HAP-1 (cell line): Measurements from ENCODE around the gene COL16A1.

Source experiments
- DNase-seq, 2 experiments: peaks; one replicate each; pipeline ENCODE4 v3.0.0-alpha.2; 2016 to 2020; ENCODE audit warnings: low spot score in 2 of 2
- H3K27me3 ChIP-seq: fragments of 250-450 bp; sonication (Bioruptor Pico); 2 replicates; pipeline ENCODE4 v1.5.1; 2020; ENCODE audit warnings: low read depth, mild to moderate bottlenecking, moderate library complexity
- H3K36me3 ChIP-seq: fragments of 250-450 bp; sonication (Bioruptor Pico); replicated peaks from 2 replicates; pipeline ENCODE4 v1.5.1; 2020; ENCODE audit warnings: mild to moderate bottlenecking
- H3K4me1 ChIP-seq: fragments of 250-450 bp; sonication (Bioruptor Pico); 2 replicates; pipeline ENCODE4 v1.5.1; 2020; ENCODE audit warnings: mild to moderate bottlenecking
- H3K4me3 ChIP-seq: fragments of 250-450 bp; sonication (Bioruptor Pico); 2 replicates; pipeline ENCODE4 v1.5.1; 2020; ENCODE audit warnings: mild to moderate bottlenecking, moderate library complexity
- H3K9me3 ChIP-seq: fragments of 250-450 bp; sonication (Bioruptor Pico); 2 replicates; pipeline ENCODE4 v1.5.1; 2020; ENCODE audit warnings: mild to moderate bottlenecking, moderate library complexity
- in situ Hi-C: fragments of 300-500 bp; cut with MboI; formaldehyde crosslinking; loops from 3 replicates; pipeline ENCODE4 v1.14.3; 2020; ENCODE audit warnings: low sequenced_read_pairs, inconsistent platforms, mixed read lengths

The COL16A1 gene

DNA sequence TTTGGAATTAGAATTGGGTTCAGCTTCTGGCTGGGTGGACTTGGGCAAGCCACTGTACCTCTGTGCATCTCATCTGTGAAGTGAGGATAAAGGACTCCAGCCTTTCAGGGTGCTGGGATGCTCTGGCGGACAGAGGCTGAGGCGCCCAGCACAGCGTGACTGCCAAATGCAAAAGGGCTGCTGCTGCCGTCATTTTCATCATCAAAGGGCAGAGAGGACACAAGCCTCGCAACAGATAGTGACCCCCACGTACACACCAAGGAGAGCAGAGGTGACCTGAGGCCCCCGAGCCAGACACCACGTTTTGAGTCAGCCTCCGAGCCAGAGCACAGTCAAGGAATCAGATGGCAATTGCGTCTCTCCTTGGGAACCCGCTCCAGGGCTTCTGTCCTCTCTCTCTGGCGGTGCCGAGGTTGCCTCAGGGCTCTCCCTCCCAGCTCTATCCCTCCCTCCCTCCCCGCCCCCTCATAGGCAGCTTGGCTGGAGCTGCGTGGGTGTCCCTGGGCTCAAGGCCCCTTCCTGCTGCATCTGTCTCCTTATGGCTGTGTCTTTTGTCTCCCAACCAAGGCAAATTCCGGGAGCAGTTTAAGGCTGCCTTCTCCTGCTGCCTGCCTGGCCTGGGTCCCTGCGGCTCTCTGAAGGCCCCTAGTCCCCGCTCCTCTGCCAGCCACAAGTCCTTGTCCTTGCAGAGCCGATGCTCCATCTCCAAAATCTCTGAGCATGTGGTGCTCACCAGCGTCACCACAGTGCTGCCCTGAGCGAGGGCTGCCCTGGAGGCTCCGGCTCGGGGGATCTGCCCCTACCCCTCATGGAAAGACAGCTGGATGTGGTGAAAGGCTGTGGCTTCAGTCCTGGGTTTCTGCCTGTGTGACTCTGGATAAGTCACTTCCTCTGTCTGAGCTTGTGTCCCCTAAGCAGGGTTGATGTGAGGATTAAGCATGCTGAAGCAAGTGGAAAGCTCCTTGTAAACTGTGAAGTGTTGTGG lies 77.3 kb downstream of the COL16A1 start:
- peaks cover 28% of the 10 kb centered on the region for H3K36me3 ChIP-seq
- H3K27me3 ChIP-seq = no peaks in the 10 kb centered on the region
- H3K4me3 ChIP-seq = no peak overlapping the region
- no peaks in the 10 kb centered on the region for H3K9me3 ChIP-seq
- in situ Hi-C loops = no loop called here
- DNase-seq = no peak
- no peaks in the 10 kb centered on the region for H3K4me1 ChIP-seq

DNA sequence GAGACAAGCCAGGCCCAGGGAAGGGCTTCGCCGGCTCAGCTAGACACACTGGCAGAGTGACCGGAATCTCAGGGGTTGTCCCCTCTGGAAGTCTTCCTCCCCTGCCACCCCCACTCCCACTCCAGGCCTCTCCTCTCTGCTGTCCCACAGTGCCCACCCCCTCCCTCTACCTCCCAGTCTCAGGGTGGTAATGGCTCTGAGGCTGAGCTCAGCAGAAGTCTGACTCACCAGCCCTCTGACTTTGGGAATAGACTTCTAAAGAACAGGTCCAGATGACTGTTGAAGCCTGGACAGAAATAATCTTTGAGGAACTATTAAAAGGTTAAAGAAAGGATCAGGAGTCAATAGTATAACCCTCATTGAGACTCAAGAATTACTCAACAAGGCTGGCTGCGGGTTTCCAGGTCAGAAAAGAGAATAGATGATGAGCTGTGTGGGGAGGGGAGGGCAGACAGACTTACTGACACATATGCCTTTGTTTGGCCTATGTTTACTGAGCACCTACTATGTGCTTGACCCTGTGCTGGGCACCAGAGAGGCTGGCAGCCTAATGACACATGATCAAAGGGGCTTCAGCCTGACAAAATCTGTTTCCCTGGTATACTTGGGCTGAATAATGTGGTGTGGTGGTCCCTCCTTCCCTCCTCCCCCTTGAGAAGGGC lies 78.1 kb downstream of the COL16A1 start:
- in situ Hi-C loops = no loop called here
- Histone ChIP-seq H3K36me3 (peaks cover 20% of the 10 kb centered on the region), H3K9me3 (no peaks in the 10 kb centered on the region), H3K4me1 (no peaks in the 10 kb centered on the region), H3K4me3 (no peak overlapping the region), H3K27me3 (no peaks in the 10 kb centered on the region)
- DNase-seq = no peak

DNA sequence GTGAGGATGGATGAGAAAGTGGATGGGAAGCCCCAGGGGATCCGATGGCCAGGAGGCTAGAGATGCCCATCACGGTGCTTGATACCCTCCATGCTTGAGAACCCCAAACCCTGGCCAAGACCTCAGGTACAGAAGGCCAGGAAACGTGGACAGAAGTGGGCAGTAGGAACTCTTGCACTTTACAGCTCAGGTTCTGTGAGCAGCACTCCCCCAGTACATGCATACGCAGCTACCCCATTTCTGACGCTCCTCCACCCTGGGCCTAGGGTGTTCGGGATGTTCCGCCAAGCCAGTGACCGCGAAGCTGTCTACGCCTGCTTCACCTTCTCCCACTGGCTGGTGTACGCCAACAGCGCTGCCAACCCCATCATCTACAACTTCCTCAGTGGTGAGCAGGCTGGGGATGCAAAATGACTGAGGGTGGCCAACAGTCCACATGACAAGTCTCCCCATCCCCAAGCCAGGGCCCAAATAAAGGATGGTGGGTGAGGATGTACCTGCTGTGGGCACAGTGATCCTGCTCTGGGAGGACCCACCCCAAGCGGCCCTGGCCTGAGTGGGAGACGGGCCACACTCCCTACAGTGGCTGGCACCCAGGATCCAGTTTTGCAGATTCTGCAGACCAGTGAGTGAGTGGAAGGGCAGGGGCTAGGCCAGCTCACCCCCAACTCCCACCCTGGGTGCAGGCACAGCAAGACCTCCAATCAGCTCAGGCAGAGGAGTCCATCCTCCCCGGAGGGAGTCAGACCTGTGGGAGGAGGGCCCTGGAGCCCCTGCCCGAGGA lies 78.9 kb downstream of the COL16A1 start:
- DNase-seq = no peak
- in situ Hi-C loops = no loop called here

DNA sequence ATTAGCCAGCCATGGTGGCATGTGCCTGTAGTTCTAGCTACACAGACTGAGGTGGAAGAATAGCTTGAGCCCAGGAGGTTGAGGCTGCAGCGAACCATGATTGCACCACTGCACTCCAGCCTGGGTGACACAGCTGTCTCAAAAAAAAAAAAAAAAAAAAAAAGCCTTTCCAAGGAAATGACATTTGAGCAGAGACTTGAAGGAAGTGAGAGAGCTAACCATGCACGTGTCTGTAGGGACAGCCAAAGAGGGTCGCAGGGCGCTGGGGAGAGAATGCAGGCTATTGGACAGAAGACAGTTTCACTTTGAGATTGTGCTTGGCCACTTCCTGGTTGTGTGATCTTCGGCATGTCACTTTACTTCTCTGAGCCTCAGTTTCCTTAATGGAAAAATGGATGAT lies 79.5 kb downstream of the COL16A1 start:
- in situ Hi-C loops = no loop called here
- H3K9me3 ChIP-seq = no peaks in the 10 kb centered on the region
- no peak for DNase-seq

More for the DNA sequence above, 78.9 kb downstream of the COL16A1 start:
- Histone ChIP-seq H3K27me3 (no peaks in the 10 kb centered on the region), H3K4me1 (no peaks in the 10 kb centered on the region), H3K4me3 (no peak overlapping the region), H3K9me3 (no peaks in the 10 kb centered on the region), H3K36me3 (peaks cover 15% of the 10 kb centered on the region)

DNA sequence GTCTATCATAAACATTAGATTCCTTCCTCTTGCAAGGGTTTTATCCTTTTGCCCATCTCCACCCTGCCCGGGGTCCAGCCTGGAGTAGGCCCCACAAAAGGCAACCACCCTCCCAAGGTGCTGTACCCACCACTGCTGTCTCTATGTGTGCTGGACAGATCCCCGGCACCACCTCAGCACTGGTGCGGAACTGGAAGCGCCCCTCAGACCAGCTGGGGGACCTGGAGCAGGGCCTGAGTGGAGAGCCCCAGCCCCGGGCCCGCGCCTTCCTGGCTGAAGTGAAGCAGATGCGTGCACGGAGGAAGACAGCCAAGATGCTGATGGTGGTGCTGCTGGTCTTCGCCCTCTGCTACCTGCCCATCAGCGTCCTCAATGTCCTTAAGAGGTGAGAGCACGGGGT lies 80.5 kb downstream of the COL16A1 start:
- no peak for DNase-seq
- Histone ChIP-seq H3K36me3 (peaks cover 1% of the 10 kb centered on the region; the same call in 1 of the 2 replicates), H3K4me1 (no peaks in the 10 kb centered on the region), H3K9me3 (no peaks in the 10 kb centered on the region), H3K4me3 (no peak overlapping the region), H3K27me3 (no peaks in the 10 kb centered on the region)
- in situ Hi-C loops = no loop called here

More for the DNA sequence above, 79.5 kb downstream of the COL16A1 start:
- no peaks in the 10 kb centered on the region for H3K27me3 ChIP-seq
- H3K4me1 ChIP-seq = no peaks in the 10 kb centered on the region
- no peak overlapping the region for H3K4me3 ChIP-seq
- peaks cover 11% of the 10 kb centered on the region for H3K36me3 ChIP-seq

DNA sequence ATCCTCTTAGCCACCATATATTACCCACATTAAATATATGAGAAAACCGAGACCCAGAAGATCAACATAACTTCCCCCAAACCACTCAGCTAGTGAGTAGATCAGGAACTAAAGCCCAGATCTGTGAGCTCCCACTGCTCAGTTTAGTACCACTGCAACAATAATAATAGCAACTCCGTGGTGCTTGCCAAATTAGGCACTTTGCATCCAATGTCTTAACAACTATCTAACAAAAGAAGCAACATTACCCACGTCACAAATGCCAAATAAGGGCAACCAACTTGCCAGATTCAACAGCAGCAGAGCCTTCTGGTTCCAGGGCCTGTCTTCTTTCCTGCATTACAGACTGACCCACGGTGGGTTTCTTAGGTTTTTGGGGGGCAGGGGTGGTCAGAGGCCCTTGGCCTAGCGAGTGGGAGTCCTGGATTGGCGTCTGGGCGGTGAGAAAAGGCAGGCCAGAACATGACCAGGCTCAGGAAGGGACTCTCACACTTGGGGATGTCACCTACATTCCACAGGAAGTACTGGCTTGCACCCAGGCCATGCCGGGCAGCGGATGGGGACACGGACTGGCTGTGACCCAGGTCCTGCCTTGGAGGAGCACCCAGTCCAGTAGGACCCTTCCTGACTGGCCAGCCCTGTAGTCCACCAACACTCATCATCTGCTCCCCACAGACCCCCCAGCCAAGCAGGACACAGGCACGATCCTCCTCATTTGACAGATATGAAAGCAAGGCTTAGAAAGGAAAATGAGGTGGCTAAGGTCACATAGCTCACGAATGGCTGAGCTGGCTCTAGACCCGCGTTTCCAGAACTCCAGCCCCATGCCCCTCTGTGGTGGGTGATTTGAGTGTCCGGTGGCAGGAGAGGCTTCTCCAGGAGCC lies 81.7 kb downstream of the COL16A1 start:
- Histone ChIP-seq H3K4me1 (no peaks in the 10 kb centered on the region; the same call in 1 of the 2 replicates), H3K36me3 (no peaks in the 10 kb centered on the region), H3K9me3 (no peaks in the 10 kb centered on the region), H3K27me3 (peaks cover 2% of the 10 kb centered on the region; the same call in 1 of the 2 replicates), H3K4me3 (no peak overlapping the region)
- DNase-seq = no peak
- in situ Hi-C loops = no loop called here

DNA sequence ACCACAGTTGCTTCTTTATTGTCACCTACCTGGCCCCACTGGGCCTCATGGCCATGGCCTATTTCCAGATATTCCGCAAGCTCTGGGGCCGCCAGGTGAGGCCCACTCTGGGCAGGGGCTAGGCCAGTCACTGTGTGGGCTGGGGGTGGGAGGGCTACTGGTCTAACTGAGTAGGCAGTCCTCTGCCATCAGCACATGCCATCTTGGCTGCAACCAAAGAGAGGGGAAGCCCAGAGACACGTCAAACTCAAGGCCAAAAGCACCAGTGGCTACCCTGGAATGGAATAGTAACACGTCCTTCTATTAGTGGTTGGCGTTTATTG lies 82.4 kb downstream of the COL16A1 start:
- in situ Hi-C loops = no loop called here
- Histone ChIP-seq H3K4me3 (no peak overlapping the region), H3K27me3 (peaks cover 3% of the 10 kb centered on the region; the same call in 1 of the 2 replicates), H3K36me3 (no peaks in the 10 kb centered on the region), H3K4me1 (no peaks in the 10 kb centered on the region; the same call in 1 of the 2 replicates), H3K9me3 (no peaks in the 10 kb centered on the region)
- DNase-seq = no peak

DNA sequence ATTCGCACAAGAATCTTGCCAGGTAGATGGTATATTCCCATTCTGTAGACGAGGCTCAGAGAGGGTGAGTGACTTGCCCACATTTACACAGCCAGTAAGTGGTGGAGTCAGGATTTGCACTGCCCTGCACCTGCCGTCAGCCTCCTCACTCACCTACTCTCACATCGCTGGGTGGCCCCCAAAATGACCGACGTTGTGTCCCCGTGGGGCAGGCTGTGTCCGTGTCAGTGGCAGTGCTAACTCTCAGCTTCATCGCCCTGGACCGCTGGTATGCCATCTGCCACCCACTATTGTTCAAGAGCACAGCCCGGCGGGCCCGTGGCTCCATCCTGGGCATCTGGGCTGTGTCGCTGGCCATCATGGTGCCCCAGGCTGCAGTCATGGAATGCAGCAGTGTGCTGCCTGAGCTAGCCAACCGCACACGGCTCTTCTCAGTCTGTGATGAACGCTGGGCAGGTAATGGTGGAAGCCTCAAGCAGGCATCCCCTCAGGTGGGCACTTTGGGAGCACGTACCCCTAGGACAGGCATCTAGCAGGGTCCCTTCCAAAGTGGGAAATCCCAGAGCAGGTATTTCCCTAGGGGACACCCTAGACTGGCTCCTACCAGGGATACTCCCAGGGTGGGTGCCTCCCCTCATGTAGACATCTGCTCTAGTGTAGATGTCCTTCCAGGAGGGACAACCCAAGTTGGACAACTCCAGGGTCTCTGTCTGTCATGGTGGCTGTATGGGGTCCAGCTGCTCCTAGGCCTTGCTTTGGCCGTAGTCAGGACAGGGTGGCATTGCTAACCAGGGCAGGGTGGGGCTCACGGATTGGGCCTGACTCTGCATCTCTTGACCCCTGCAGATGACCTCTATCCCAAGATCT lies 83.0 kb downstream of the COL16A1 start:
- no peaks in the 10 kb centered on the region for H3K36me3 ChIP-seq
- no peak for DNase-seq
- H3K4me1 ChIP-seq = no peaks in the 10 kb centered on the region; the same call in 1 of the 2 replicates
- H3K4me3 ChIP-seq = no peak overlapping the region
- H3K27me3 ChIP-seq = peaks cover 6% of the 10 kb centered on the region; the same call in 1 of the 2 replicates
- no peaks in the 10 kb centered on the region for H3K9me3 ChIP-seq
- in situ Hi-C loops = no loop called here

DNA sequence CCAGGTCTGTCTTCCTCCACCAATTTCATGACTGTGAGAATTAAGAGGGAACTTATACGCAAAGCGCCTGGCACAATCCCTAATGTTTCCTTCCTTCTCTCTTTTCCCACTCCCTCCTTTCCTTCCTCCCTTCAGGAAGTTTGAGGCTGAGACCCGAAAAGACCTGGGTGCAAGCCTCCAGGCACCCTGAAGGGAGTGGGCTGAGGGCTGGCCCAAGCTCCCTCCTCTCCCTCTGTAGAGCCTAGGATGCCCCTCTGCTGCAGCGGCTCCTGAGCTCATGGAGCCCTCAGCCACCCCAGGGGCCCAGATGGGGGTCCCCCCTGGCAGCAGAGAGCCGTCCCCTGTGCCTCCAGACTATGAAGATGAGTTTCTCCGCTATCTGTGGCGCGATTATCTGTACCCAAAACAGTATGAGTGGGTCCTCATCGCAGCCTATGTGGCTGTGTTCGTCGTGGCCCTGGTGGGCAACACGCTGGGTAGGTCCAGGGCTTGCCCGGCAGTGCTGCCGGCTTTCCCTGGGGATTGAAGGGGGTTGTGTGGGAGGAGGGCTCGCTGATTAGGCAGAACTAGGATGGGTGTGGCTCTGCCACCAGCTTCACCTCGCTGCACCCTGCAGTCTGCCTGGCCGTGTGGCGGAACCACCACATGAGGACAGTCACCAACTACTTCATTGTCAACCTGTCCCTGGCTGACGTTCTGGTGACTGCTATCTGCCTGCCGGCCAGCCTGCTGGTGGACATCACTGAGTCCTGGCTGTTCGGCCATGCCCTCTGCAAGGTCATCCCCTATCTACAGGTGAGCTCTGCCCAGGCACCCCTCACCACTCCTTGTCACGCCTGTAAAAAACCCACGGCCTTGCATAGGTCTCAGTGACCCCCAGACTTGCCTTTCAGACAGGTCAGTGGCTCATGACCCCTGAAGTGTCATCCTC lies 84.6 kb downstream of the COL16A1 start:
- in situ Hi-C loops = no loop called here
- Histone ChIP-seq H3K27me3 (peaks cover 6% of the 10 kb centered on the region; the same call in 1 of the 2 replicates), H3K36me3 (no peaks in the 10 kb centered on the region), H3K4me1 (no peaks in the 10 kb centered on the region; the same call in 1 of the 2 replicates), H3K4me3 (no peak overlapping the region), H3K9me3 (no peaks in the 10 kb centered on the region)
- DNase-seq = no peak

DNA sequence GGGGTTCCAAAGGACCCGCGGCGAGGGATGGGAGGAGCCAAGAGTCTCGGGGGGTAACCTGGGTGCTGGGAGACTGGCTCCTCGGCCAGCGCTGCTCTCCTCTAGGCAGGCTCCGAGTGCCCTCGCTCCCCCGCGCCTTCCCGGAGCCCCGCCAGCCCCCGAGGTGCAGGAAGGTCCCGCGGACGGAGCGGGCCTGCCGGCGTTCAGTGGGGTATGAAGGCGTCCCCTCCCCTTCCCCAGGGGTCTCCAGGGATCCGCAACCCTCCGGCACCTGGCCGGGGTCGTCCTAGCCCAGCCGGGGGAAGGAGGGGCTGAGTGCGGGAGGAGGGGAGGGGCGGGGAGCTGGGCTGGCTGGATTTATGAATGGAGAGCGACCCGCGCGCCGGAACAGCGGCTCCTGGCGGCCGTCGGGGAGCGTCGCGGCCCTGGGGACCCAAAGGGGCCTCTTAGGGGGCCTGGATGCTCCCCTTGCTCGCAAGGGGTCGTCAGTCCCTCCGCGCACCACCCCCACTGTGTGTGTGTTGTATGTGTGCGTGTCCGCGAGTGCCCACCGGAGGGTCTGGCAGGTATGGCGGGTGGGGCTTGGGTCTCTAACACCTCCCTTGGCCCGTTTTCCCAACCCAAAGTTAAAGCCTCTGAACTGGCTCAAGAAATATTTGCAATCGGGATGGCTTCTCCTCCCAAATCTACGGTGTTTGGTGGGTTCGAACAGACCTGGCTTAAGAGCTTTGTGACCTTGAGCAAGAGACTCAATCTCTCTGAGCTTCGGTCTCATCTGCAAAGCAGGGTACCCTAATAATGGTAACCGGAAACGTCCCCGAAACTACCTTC lies 85.7 kb downstream of the COL16A1 start:
- peak; percentile 62 to 82 for DNase-seq
- Histone ChIP-seq H3K27me3 (peaks cover 6% of the 10 kb centered on the region; the same call in 1 of the 2 replicates), H3K36me3 (no peaks in the 10 kb centered on the region), H3K4me3 (peak overlapping the region; percentile 58), H3K9me3 (no peaks in the 10 kb centered on the region), H3K4me1 (no peaks in the 10 kb centered on the region; the same call in 1 of the 2 replicates)
- in situ Hi-C loops = no loop called here
